GM12878 (cell line): ENCODE measurements around the gene FMOD.

Experiments
- BCL11A ChIP-seq: IDR thresholded peaks from 2 replicates; pipeline ENCODE4 v1.6.1; 2011; ENCODE audit warnings: low read depth, low read length
- CEBPB ChIP-seq, 2 experiments: fragments of 150-350 bp in 1 of 2; IDR thresholded peaks; 2 replicates each; pipeline ENCODE4 v1.6.1; 2012 to 2014; ENCODE audit warnings: low read depth in 2 of 2, low read length in 2 of 2, borderline replicate concordance in 1 of 2, inconsistent platforms in 1 of 2
- FOXM1 ChIP-seq: IDR thresholded peaks from 2 replicates; pipeline ENCODE4 v1.6.1; 2012; ENCODE audit warnings: low read depth, mild to moderate bottlenecking, inconsistent platforms, low read length, moderate library complexity
- HDAC6 ChIP-seq: fragments of 200-600 bp; sonication (generic); IDR thresholded peaks from one replicate; pipeline ENCODE4 v1.8.0; 2017; ENCODE audit warnings: antibody characterized with exemption; ENCODE audit not compliant: unreplicated experiment
- POLR2A ChIP-seq: IDR thresholded peaks from 2 replicates; pipeline ENCODE4 v1.6.1; 2011; ENCODE audit warnings: low read depth, mild to moderate bottlenecking, low read length
- RAD21 ChIP-seq: IDR thresholded peaks from 2 replicates; pipeline ENCODE4 v1.6.1; 2011; ENCODE audit warnings: mild to moderate bottlenecking, low read depth, low read length, moderate library complexity; ENCODE audit not compliant: insufficient read depth
- RELA ChIP-seq: fragments of 450-650 bp; IDR thresholded peaks from 2 replicates; pipeline ENCODE4 v1.8.0; 2014; ENCODE audit warnings: borderline replicate concordance; ENCODE audit not compliant: partially characterized antibody
- WRNIP1 ChIP-seq: IDR thresholded peaks from 2 replicates; pipeline ENCODE4 v1.6.1; 2011; ENCODE audit warnings: low read depth, low read length, improper control_type of control experiment, borderline replicate concordance
- ZNF207 ChIP-seq: fragments of 450-650 bp; IDR thresholded peaks from 2 replicates; pipeline ENCODE4 v1.6.1; 2014; ENCODE audit warnings: antibody characterized with exemption, mild to moderate bottlenecking, borderline replicate concordance
- TF ChIP-seq, protein P1 (sequence below): IDR thresholded peaks from 2 replicates; pipeline ENCODE4 v1.6.1; 2012; ENCODE audit warnings: low read depth, low read length, improper control_type of control experiment
- TF ChIP-seq, protein P2 (sequence below), 3 experiments: IDR thresholded peaks in 2 of 3; conservative IDR thresholded peaks in 1 of 3; 2 replicates each; pipeline ENCODE4 v1.5.1; 2011; ENCODE audit warnings: low read depth in 3 of 3, low read length in 3 of 3, mild to moderate bottlenecking in 3 of 3, control low read depth in 2 of 3, moderate library complexity in 2 of 3, inconsistent platforms in 1 of 3, mixed read lengths in 1 of 3; ENCODE audit not compliant: control insufficient read depth in 2 of 3, insufficient read depth in 1 of 3; ENCODE audit errors: extremely low read depth in 1 of 3

DNA sequence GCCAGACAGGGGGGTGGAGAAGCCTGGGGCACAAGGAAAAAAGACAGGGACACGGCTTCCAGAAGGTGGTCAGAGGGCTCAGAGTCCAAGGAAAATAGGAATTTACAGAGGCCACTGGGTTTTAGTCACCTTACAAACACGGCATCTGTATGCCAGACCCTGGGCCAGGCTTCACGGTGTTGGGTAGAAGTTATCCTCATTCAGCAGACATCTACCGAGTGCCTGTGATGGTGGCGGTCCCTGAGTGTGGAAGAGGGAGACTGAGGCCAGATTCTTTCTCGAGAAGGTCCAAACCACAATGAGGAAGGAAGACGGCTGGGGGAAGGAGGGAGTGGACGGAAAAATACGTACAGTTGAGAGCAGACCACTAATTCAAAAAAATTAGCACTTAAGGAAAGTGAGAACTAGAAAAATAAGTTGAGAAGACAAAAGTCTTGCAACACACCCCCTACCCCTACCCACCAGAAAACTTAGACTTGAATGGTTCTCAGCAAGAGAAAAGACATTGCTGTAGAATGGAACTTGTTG is 46.5 kb downstream of the FMOD start:
- no peak for TF ChIP-seq FOXM1
- TF ChIP-seq, protein P1, sequence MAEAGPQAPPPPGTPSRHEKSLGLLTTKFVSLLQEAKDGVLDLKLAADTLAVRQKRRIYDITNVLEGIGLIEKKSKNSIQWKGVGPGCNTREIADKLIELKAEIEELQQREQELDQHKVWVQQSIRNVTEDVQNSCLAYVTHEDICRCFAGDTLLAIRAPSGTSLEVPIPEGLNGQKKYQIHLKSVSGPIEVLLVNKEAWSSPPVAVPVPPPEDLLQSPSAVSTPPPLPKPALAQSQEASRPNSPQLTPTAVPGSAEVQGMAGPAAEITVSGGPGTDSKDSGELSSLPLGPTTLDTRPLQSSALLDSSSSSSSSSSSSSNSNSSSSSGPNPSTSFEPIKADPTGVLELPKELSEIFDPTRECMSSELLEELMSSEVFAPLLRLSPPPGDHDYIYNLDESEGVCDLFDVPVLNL, result no peak
- TF ChIP-seq, protein P2, sequence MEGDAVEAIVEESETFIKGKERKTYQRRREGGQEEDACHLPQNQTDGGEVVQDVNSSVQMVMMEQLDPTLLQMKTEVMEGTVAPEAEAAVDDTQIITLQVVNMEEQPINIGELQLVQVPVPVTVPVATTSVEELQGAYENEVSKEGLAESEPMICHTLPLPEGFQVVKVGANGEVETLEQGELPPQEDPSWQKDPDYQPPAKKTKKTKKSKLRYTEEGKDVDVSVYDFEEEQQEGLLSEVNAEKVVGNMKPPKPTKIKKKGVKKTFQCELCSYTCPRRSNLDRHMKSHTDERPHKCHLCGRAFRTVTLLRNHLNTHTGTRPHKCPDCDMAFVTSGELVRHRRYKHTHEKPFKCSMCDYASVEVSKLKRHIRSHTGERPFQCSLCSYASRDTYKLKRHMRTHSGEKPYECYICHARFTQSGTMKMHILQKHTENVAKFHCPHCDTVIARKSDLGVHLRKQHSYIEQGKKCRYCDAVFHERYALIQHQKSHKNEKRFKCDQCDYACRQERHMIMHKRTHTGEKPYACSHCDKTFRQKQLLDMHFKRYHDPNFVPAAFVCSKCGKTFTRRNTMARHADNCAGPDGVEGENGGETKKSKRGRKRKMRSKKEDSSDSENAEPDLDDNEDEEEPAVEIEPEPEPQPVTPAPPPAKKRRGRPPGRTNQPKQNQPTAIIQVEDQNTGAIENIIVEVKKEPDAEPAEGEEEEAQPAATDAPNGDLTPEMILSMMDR (IDR thresholded peaks at IDR 0.05 in 2 of 3, conservative IDR thresholded peaks at IDR 0.05 in 1 of 3; ENCODE audit: control insufficient read depth in 2 of 3, extremely low read depth in 1 of 3, insufficient read depth in 1 of 3, low read depth in 3 of 3, low read length in 3 of 3), result no peak
- no peak for TF ChIP-seq BCL11A
- TF ChIP-seq HDAC6, result no peak
- no peak for TF ChIP-seq WRNIP1
- no peak for TF ChIP-seq RELA
- TF ChIP-seq ZNF207, result no peak
- TF ChIP-seq CEBPB (IDR thresholded peaks at IDR 0.05; ENCODE audit: borderline replicate concordance in 1 of 2, low read depth in 2 of 2, low read length in 2 of 2), result no peak
- no peak for TF ChIP-seq POLR2A
- no peak for TF ChIP-seq RAD21
